Measurements from ENCODE around the gene CIDEB.

CIDEB gene

DNA sequence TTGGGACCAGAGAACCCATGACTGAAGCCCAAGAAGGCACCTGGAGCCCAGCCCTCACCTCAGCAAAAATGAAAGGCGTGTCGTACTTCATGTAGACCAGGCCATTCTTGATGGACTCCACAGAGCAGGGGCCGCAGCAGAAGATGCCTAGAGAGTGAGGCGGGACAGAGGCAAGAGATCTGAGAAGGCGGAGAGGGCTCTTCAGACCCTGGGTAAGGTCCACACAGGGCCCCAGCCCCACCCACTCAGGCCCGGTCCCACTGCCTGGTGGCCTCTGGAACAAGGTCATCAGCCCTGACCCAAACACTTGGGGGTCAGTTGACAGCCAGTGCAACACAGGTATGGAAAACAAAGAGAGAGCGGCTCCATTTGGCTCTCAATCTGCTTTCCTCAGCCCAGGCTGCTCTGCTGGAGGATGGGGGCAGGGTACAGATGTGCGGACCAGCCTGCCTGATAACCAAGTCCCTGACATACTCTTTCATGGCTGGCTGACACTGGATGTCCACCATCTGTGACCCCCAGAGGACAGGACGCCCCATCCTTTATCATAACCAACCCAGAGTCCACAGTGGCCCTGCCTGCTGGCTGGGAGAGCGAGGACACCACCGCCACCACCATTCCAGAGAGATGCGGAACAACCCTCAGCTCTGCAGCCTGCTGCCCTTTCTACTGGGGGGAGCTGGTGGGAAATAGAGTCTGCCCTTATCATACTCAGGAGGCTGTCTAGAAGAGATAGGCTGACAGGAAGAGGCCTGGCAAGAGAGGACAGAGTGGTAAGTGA lies 51.7 kb downstream of the CIDEB start:
- no peaks in the 10 kb centered on the region for H3K27me3 Mint-ChIP-seq (ENCODE audit: low read depth)
- H3K4me3 Mint-ChIP-seq: no peak overlapping the region
- H3K36me3 Mint-ChIP-seq (ENCODE audit: low read depth): peaks cover 8% of the 10 kb centered on the region
- H3K4me1 Mint-ChIP-seq (ENCODE audit: low read depth): peaks cover 6% of the 10 kb centered on the region
- no peak overlapping the region for H3K27ac Mint-ChIP-seq
- H3K9me3 Mint-ChIP-seq: no peaks in the 10 kb centered on the region

DNA sequence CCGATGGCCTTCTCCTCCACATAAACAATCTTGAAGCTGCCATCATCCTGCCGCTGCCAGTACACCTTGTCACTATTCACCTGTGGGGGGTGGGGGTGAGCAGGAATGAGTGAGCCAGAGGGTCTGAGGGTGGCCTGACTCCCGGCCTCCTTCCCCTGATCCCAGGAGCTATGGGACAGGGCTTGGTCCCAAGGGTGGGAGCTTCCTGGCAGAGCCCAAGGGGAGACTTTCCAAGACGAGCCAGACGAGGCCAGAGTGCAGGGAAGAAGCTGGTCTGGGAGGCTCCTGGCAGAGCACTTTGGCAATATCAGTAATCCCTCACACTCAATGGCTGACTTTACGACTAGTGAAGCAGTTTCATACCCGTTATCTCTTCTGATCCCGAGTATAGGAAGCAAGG lies 52.3 kb downstream of the CIDEB start:
- Mint-ChIP-seq H3K4me3 (no peak overlapping the region), H3K4me1 (ENCODE audit: low read depth) (peaks cover 13% of the 10 kb centered on the region), H3K27ac (no peak overlapping the region), H3K9me3 (no peaks in the 10 kb centered on the region), H3K27me3 (ENCODE audit: low read depth) (no peaks in the 10 kb centered on the region), H3K36me3 (ENCODE audit: low read depth) (peaks cover 8% of the 10 kb centered on the region)

Measured in T-helper 1 cell treated with Interleukin-12 subunit alpha and Interleukin-12 subunit beta and Interleukin-4 antibody, amounts not matched to agents 30 μg/mL and 1 μg/mL, for 36 hours (primary cell).